Measurements from ENCODE around the gene ATP4A. TPM values are rescaled to one million over a fixed set of nuclear protein-coding genes. Genes with fewer than 3 reads are reported as not detected.
A peak's percentile ranks its signal among the peaks of the same experiment; 100 is the strongest.

The ATP4A gene
- total RNA-seq, 2 donors from 2014 or later, result 8.2 TPM; not detected in 1

- intact Hi-C loops (cut with DNase I), result no loop called here
- Histone ChIP-seq H3K9me3 (no peaks in the 10 kb centered on the region), H3K27me3 (no peaks in the 10 kb centered on the region), H3K27ac (peak overlapping the region in 1 of 4 donors; percentile 79), H3K4me1 (peaks cover 30% of the 10 kb centered on the region), H3K36me3 (replicated peaks in 1 of 2; ENCODE audit: insufficient read depth in 1 of 2, low read depth in 2 of 2) (no peaks in the 10 kb centered on the region), H3K4me3 (no peak overlapping the region)
- 77 to 93% methylated on average over 2 to 3 of the region's 3 CpGs for WGBS, 2 donors
- no peak for DNase-seq
- ATAC-seq, result no peak
- TF ChIP-seq POLR2A (IDR thresholded peaks at IDR 0.05), result no peak
- TF ChIP-seq, protein P1, sequence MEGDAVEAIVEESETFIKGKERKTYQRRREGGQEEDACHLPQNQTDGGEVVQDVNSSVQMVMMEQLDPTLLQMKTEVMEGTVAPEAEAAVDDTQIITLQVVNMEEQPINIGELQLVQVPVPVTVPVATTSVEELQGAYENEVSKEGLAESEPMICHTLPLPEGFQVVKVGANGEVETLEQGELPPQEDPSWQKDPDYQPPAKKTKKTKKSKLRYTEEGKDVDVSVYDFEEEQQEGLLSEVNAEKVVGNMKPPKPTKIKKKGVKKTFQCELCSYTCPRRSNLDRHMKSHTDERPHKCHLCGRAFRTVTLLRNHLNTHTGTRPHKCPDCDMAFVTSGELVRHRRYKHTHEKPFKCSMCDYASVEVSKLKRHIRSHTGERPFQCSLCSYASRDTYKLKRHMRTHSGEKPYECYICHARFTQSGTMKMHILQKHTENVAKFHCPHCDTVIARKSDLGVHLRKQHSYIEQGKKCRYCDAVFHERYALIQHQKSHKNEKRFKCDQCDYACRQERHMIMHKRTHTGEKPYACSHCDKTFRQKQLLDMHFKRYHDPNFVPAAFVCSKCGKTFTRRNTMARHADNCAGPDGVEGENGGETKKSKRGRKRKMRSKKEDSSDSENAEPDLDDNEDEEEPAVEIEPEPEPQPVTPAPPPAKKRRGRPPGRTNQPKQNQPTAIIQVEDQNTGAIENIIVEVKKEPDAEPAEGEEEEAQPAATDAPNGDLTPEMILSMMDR (IDR thresholded peaks at IDR 0.05), result no peak
Observed at GRCh38 chr19:35544110-35544802, 19.2 kb downstream of the ATP4A start.

GRCh38 chr19:35543280-35544109, 20.0 kb downstream of the ATP4A start:
- H3K27ac ChIP-seq, result no peak overlapping the region
- no peaks in the 10 kb centered on the region for H3K36me3 ChIP-seq (replicated peaks in 1 of 2; ENCODE audit: insufficient read depth in 1 of 2, low read depth in 2 of 2)
- DNase-seq (no peak), ATAC-seq (no peak)
- H3K27me3 ChIP-seq, result no peaks in the 10 kb centered on the region
- no peaks in the 10 kb centered on the region for H3K9me3 ChIP-seq
- WGBS, 2 donors, result 90 to 93% methylated on average over 11 to 15 of the region's 15 CpGs
- intact Hi-C loops (cut with DNase I), result no loop called here
- TF ChIP-seq, protein P1 (IDR thresholded peaks at IDR 0.05), result no peak
- no peak for TF ChIP-seq POLR2A (IDR thresholded peaks at IDR 0.05)
- H3K4me1 ChIP-seq, result peaks cover 25% of the 10 kb centered on the region
- H3K4me3 ChIP-seq, result no peak overlapping the region

DNA sequence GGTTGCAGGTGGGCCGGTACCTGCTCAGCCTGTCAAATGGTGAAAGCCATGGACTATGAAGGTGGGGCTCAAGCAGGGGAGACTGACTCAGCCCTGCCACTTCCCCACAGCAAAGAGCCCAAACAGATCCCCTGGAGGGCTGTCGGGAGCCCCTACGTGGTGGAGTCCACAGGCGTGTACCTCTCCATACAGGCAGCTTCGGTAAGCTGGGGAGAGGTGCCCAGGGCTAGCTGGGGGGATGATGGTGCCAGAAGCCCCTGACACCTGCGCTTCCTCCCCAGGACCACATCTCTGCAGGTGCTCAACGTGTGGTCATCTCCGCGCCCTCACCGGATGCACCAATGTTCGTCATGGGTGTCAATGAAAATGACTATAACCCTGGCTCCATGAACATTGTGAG, 21.2 kb downstream of the ATP4A start:
- Histone ChIP-seq H3K27ac (no peak overlapping the region), H3K9me3 (no peaks in the 10 kb centered on the region), H3K36me3 (replicated peaks in 1 of 2; ENCODE audit: insufficient read depth in 1 of 2, low read depth in 2 of 2) (no peaks in the 10 kb centered on the region), H3K4me3 (no peak overlapping the region), H3K4me1 (peaks cover 21% of the 10 kb centered on the region), H3K27me3 (no peaks in the 10 kb centered on the region)
- 93% methylated on average over 11 of the region's 11 CpGs; no CpG with 5 or more reads in 1 of the 2 donors for WGBS, 2 donors
- no peak for ATAC-seq
- intact Hi-C loops (cut with DNase I), result no loop called here
- no peak for TF ChIP-seq POLR2A (IDR thresholded peaks at IDR 0.05)
- TF ChIP-seq, protein P1 (IDR thresholded peaks at IDR 0.05), result no peak
- DNase-seq, result no peak

DNA sequence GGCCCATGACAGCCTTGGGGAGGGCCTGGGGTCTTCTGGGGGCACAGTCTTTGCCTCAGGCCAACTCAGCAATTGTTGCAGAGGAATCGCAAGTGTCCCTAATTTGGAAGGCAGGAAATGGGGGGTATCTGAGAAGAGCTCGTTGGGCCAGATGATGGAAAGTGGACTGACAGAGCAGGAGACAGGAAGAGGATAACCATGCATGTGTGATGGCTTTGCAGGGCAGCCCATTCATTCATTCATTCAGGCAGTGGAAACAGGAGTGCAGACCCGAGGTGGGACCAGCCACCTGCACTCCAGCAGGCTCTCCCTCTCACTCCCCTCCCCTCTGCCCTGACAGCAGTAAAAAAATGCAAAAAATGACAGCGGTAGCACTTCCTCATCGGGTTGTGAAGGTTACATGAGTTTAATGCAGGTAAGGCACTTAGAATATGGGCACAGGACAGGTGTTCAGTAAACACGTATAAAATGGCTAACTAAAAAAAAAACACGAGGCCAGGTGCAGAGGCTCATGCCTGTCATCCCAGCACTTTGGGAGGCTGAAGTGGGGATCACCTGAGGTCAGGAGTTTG, 23.0 kb downstream of the ATP4A start:
- H3K9me3 ChIP-seq, result no peaks in the 10 kb centered on the region
- H3K36me3 ChIP-seq (replicated peaks in 1 of 2; ENCODE audit: insufficient read depth in 1 of 2, low read depth in 2 of 2), result no peaks in the 10 kb centered on the region
- TF ChIP-seq POLR2A (IDR thresholded peaks at IDR 0.05), result no peak
- TF ChIP-seq, protein P1 (IDR thresholded peaks at IDR 0.05), result no peak
- ATAC-seq, result no peak
- 66 to 77% methylated on average over 7 of the region's 7 CpGs for WGBS, 2 donors
- H3K27me3 ChIP-seq, result no peaks in the 10 kb centered on the region
- no peak for DNase-seq
- intact Hi-C loops (cut with DNase I), result no loop called here
- peaks cover 8% of the 10 kb centered on the region for H3K4me1 ChIP-seq
- H3K27ac ChIP-seq, result no peak overlapping the region
- no peak overlapping the region for H3K4me3 ChIP-seq
